Endothelial cell (in vitro differentiated cells): ENCODE data around the gene TEX13B. TPM values are rescaled to one million over a fixed set of nuclear protein-coding genes. Genes with fewer than 3 reads are reported as not detected.

Experiments used
- DNase-seq: peaks from one replicate; pipeline ENCODE4 v3.0.0; 2021; ENCODE audit warnings: low spot score
- H3K27ac Mint-ChIP-seq: one replicate; pipeline ENCODE4 v1.8.0; 2021; ENCODE audit warnings: mixed read lengths, inconsistent platforms; ENCODE audit not compliant: unreplicated experiment
- H3K27me3 Mint-ChIP-seq: one replicate; pipeline ENCODE4 v1.8.0; 2021; ENCODE audit warnings: mild to moderate bottlenecking, moderate library complexity, mixed read lengths, inconsistent platforms; ENCODE audit not compliant: unreplicated experiment
- H3K36me3 Mint-ChIP-seq: one replicate; pipeline ENCODE4 v1.8.0; 2021; ENCODE audit warnings: mild to moderate bottlenecking, low read depth, mixed read lengths, inconsistent platforms; ENCODE audit not compliant: unreplicated experiment
- H3K4me1 Mint-ChIP-seq: one replicate; pipeline ENCODE4 v1.8.0; 2021; ENCODE audit warnings: mild to moderate bottlenecking, mixed read lengths, inconsistent platforms; ENCODE audit not compliant: unreplicated experiment
- H3K4me3 Mint-ChIP-seq: one replicate; pipeline ENCODE4 v1.8.0; 2021; ENCODE audit warnings: mild to moderate bottlenecking, mixed read lengths, inconsistent platforms; ENCODE audit not compliant: unreplicated experiment
- H3K9me3 Mint-ChIP-seq: one replicate; pipeline ENCODE4 v1.8.0; 2021; ENCODE audit warnings: mixed read lengths, inconsistent platforms; ENCODE audit not compliant: unreplicated experiment
- CTCF ChIP-seq: fragments of 200-600 bp; sonication (generic); IDR thresholded peaks from one replicate; pipeline ENCODE4 v1.5.0; 2021; ENCODE audit warnings: antibody characterized with exemption; ENCODE audit not compliant: unreplicated experiment
- total RNA-seq: library from RNA; stranded (reverse); fragmentation: NEBNext Ultra II Directional; extraction: Animal tissue kit (Norgen Biotek cat#: 25700); gene quantifications from one replicate; pipeline ENCODE4 v1.2.1, GENCODE V29; 2021; ENCODE audit not compliant: unreplicated experiment

TEX13B gene
- total RNA-seq, 1 donor from 2014 or later = not detected

GRCh38 chrX:108000751-108001150 is 18.6 kb upstream of the TEX13B start:
- no peaks in the 10 kb centered on the region for H3K27me3 Mint-ChIP-seq
- TF ChIP-seq CTCF = no peak
- H3K4me1 Mint-ChIP-seq = no peaks in the 10 kb centered on the region
- DNase-seq = no peak
- H3K9me3 Mint-ChIP-seq = no peaks in the 10 kb centered on the region
- H3K4me3 Mint-ChIP-seq = no peak overlapping the region
- H3K27ac Mint-ChIP-seq = no peak overlapping the region
- H3K36me3 Mint-ChIP-seq = no peaks in the 10 kb centered on the region

GRCh38 chrX:107996124-107996523 is 14.0 kb upstream of the TEX13B start:
- no peak for DNase-seq
- no peaks in the 10 kb centered on the region for H3K9me3 Mint-ChIP-seq
- no peaks in the 10 kb centered on the region for H3K27me3 Mint-ChIP-seq

GRCh38 chrX:107985033-107985432 is 2.9 kb upstream of the TEX13B start:
- no peak for DNase-seq
- Mint-ChIP-seq H3K4me3 (no peak overlapping the region), H3K4me1 (no peaks in the 10 kb centered on the region), H3K36me3 (no peaks in the 10 kb centered on the region), H3K9me3 (no peaks in the 10 kb centered on the region), H3K27ac (no peak overlapping the region), H3K27me3 (peaks cover 2% of the 10 kb centered on the region)
- no peak for TF ChIP-seq CTCF

More at GRCh38 chrX:107996124-107996523, 14.0 kb upstream of the TEX13B start:
- H3K4me1 Mint-ChIP-seq = no peaks in the 10 kb centered on the region
- no peaks in the 10 kb centered on the region for H3K36me3 Mint-ChIP-seq
- no peak overlapping the region for H3K27ac Mint-ChIP-seq
- no peak for TF ChIP-seq CTCF
- H3K4me3 Mint-ChIP-seq = no peak overlapping the region

- no peak for DNase-seq
- Mint-ChIP-seq H3K27me3 (peaks cover 2% of the 10 kb centered on the region), H3K27ac (no peak overlapping the region), H3K9me3 (no peaks in the 10 kb centered on the region), H3K4me3 (no peak overlapping the region), H3K4me1 (no peaks in the 10 kb centered on the region), H3K36me3 (no peaks in the 10 kb centered on the region)
- no peak for TF ChIP-seq CTCF
These were observed 2.6 kb downstream of the TEX13B start for GRCh38 chrX:107979534-107979933.

GRCh38 chrX:107978707-107979307 is 3.4 kb downstream of the TEX13B start:
- no peak for DNase-seq
- Mint-ChIP-seq H3K9me3 (no peaks in the 10 kb centered on the region), H3K4me1 (no peaks in the 10 kb centered on the region), H3K27me3 (peaks cover 2% of the 10 kb centered on the region), H3K36me3 (no peaks in the 10 kb centered on the region), H3K27ac (no peak overlapping the region), H3K4me3 (no peak overlapping the region)
- peak; percentile 40 for TF ChIP-seq CTCF
